Measurements from ENCODE around the gene ACSF3.

DNA sequence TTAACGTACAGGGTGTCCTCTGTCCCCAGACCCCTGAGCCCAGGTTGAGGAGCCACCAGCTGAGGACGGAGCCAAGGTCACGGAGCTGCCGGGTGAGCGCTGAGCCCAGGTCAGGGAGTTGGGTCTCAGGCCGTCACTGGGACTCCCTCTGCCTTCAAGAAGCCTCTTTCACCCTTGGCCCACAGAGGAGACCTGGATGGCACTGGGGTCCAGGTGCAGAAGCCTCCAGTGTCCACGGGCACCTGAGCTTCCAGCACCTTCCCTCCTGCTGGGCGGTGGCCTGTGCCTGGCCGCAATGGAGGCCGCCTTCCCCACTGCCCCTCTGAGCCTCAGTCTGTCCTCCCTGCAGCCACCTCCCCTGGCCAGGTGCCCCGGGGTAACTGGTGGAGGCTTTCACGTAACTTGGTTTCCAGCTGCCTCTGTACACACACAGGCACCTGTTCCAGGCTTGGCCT is 46.3 kb downstream of the ACSF3 start:
- no peak for TF ChIP-seq POLR2AphosphoS5 (IDR thresholded peaks at IDR 0.05; ENCODE audit: borderline replicate concordance, low read depth, low read length)
- no peak for TF ChIP-seq EZH2 (IDR thresholded peaks at IDR 0.05)
- TF ChIP-seq FOXP2 (optimal IDR thresholded peaks at IDR 0.05; ENCODE audit: control extremely low read depth, extremely low read length, insufficient read depth): no peak

Measured in SK-N-MC (cell line).